WTC11 (cell line): Measurements from ENCODE around the gene SELENOV. TPM values are rescaled to one million over a fixed set of nuclear protein-coding genes. Genes with fewer than 3 reads are reported as not detected.

Experiments
- ATAC-seq: fragments of 200-7000 bp; cut with Tn5 transposase; 2 replicates; pipeline ENCODE4 v1.10.0; 2021; ENCODE audit warnings: mild to moderate bottlenecking, moderate library complexity
- CTCF ChIA-PET: fragments of 300-600 bp; sonication (Branson Sonifier 250); formaldehyde crosslinking; loops from one replicate; lab custom pipeline; 2021; ENCODE audit warnings: antibody characterized with exemption; lab: Charles Lee
- POLR2A ChIA-PET: fragments of 350-600 bp; sonication (Branson Sonifier 250); formaldehyde crosslinking; loops from one replicate; lab custom pipeline; 2021; ENCODE audit warnings: antibody characterized with exemption; lab: Charles Lee
- DNase-seq: peaks from one replicate; pipeline ENCODE4 v3.0.0; 2021; ENCODE audit warnings: low spot score
- H3K27ac Mint-ChIP-seq: 2 replicates; pipeline ENCODE4 v1.8.0; 2021; ENCODE audit warnings: mixed read lengths
- H3K27me3 Mint-ChIP-seq: 2 replicates; pipeline ENCODE4 v1.8.0; 2021; ENCODE audit warnings: low read depth, mild to moderate bottlenecking, moderate library complexity, mixed read lengths
- H3K36me3 Mint-ChIP-seq: 2 replicates; pipeline ENCODE4 v1.8.0; 2021; ENCODE audit warnings: mixed read lengths
- H3K4me1 Mint-ChIP-seq: 2 replicates; pipeline ENCODE4 v1.8.0; 2022; ENCODE audit warnings: mixed read lengths
- H3K4me3 Mint-ChIP-seq: 2 replicates; pipeline ENCODE4 v1.8.0; 2021; ENCODE audit warnings: mild to moderate bottlenecking, moderate library complexity, mixed read lengths
- H3K9me3 Mint-ChIP-seq: 2 replicates; pipeline ENCODE4 v1.8.0; 2021; ENCODE audit warnings: mixed read lengths
- AR ChIP-seq: fragments of 250-450 bp; sonication (Bioruptor Pico); IDR thresholded peaks from 2 replicates; pipeline ENCODE4 v1.9.0; 2021; ENCODE audit warnings: mild to moderate bottlenecking
- ATF1 ChIP-seq: sonication (generic); formaldehyde crosslinking; IDR thresholded peaks from 2 replicates; pipeline ENCODE4 v1.8.1; 2023; ENCODE audit warnings: mild to moderate bottlenecking, moderate library complexity, missing genetic modification reagents
- CDX4 ChIP-seq: fragments of 250-450 bp; sonication (Bioruptor Pico); IDR thresholded peaks from 2 replicates; pipeline ENCODE4 v1.9.0; 2021; ENCODE audit warnings: moderate library complexity, mild to moderate bottlenecking, inconsistent platforms, borderline replicate concordance
- CREM ChIP-seq: sonication (generic); formaldehyde crosslinking; IDR thresholded peaks from 2 replicates; pipeline ENCODE4 v1.8.1; 2022; ENCODE audit warnings: mild to moderate bottlenecking, missing genetic modification reagents, moderate library complexity
- ERG ChIP-seq: fragments of 250-450 bp; sonication (Bioruptor Pico); IDR thresholded peaks from 2 replicates; pipeline ENCODE4 v1.8.0; 2021; ENCODE audit warnings: mild to moderate bottlenecking
- GABPB1 ChIP-seq: sonication (generic); formaldehyde crosslinking; IDR thresholded peaks from 2 replicates; pipeline ENCODE4 v1.8.1; 2023; ENCODE audit warnings: mild to moderate bottlenecking, missing genetic modification reagents
- PREB ChIP-seq: sonication (generic); formaldehyde crosslinking; IDR thresholded peaks from 2 replicates; pipeline ENCODE4 v1.8.1; 2022; ENCODE audit warnings: mild to moderate bottlenecking, missing genetic modification reagents, moderate library complexity, borderline replicate concordance
- SMAD3 ChIP-seq: sonication (generic); formaldehyde crosslinking; IDR thresholded peaks from 2 replicates; pipeline ENCODE4 v1.8.0; 2022; ENCODE audit warnings: missing genetic modification reagents, mild to moderate bottlenecking, borderline replicate concordance
- SOX15 ChIP-seq: fragments of 250-450 bp; sonication (Bioruptor Pico); IDR thresholded peaks from 2 replicates; pipeline ENCODE4 v1.9.0; 2021; ENCODE audit warnings: mild to moderate bottlenecking
- SP1 ChIP-seq: sonication (generic); formaldehyde crosslinking; conservative IDR thresholded peaks from 2 replicates; pipeline ENCODE4 v1.8.1; 2022; ENCODE audit warnings: missing genetic modification reagents
- STAT6 ChIP-seq: sonication (generic); formaldehyde crosslinking; conservative IDR thresholded peaks from 2 replicates; pipeline ENCODE4 v1.8.1; 2023; ENCODE audit warnings: mild to moderate bottlenecking, low read depth, missing genetic modification reagents, moderate library complexity
- ZBTB43 ChIP-seq: sonication (generic); formaldehyde crosslinking; IDR thresholded peaks from 2 replicates; pipeline ENCODE4 v1.8.1; 2023; ENCODE audit warnings: mild to moderate bottlenecking, missing genetic modification reagents
- ZNF219 ChIP-seq: sonication (generic); formaldehyde crosslinking; IDR thresholded peaks from 2 replicates; pipeline ENCODE4 v1.8.0; 2023; ENCODE audit warnings: missing genetic modification reagents, mild to moderate bottlenecking, borderline replicate concordance
- ZNF263 ChIP-seq: sonication (generic); formaldehyde crosslinking; IDR thresholded peaks from 2 replicates; pipeline ENCODE4 v1.8.1; 2022; ENCODE audit warnings: low read depth, mild to moderate bottlenecking, moderate library complexity, missing genetic modification reagents
- ZNF416 ChIP-seq: fragments of 250-450 bp; sonication (Bioruptor Pico); IDR thresholded peaks from 2 replicates; pipeline ENCODE4 v1.9.0; 2021; ENCODE audit warnings: mild to moderate bottlenecking, inconsistent platforms
- ZNF423 ChIP-seq: fragments of 250-450 bp; sonication (Bioruptor Pico); IDR thresholded peaks from 2 replicates; pipeline ENCODE4 v2.1.2; 2022; ENCODE audit warnings: mild to moderate bottlenecking, moderate library complexity
- ZNF671 ChIP-seq: fragments of 250-450 bp; sonication (Bioruptor Pico); IDR thresholded peaks from 2 replicates; pipeline ENCODE4 v1.8.0; 2021; ENCODE audit warnings: mild to moderate bottlenecking
- total RNA-seq: library from RNA; stranded (reverse); gene quantifications from 3 replicates; pipeline ENCODE4 v1.2.3, GENCODE V29; 2021

SELENOV gene
- total RNA-seq, 1 experiment from 2014 or later: 12.6 TPM

GRCh38 chr19:39473443-39473960 lies 41.4 kb upstream of the SELENOV start:
- Mint-ChIP-seq H3K4me1 (peaks cover 3% of the 10 kb centered on the region; the same call in 1 of the 2 replicates), H3K27me3 (no peaks in the 10 kb centered on the region), H3K4me3 (no peak overlapping the region), H3K27ac (no peak overlapping the region), H3K36me3 (peaks cover 53% of the 10 kb centered on the region), H3K9me3 (no peaks in the 10 kb centered on the region)
- ChIA-PET POLR2A (interaction anchor here (0.8 to 1.6 kb wide), 3 partner anchors 25 to 59 kb away, joined by 3 to 5 read pairs (median 3); partner anchors contain the start of genes DLL3 and EID2B), CTCF (interaction anchor here (0.5 to 3.9 kb wide), 38 partner anchors 10 to 1715 kb away, joined by 3 to 66 read pairs (median 6); partner anchors contain the start of genes DLL3, EID2, EID2B and MED29)
- ATAC-seq: no peak
- TF ChIP-seq ATF1 (no peak), ERG (CRISPR knock-in tag) (no peak), PREB (CRISPR knock-in tag) (no peak), ZNF263 (no peak), AR (no peak), ZNF416 (CRISPR knock-in tag) (no peak), SP1 (CRISPR knock-in tag) (no peak), SOX15 (CRISPR knock-in tag) (no peak), STAT6 (CRISPR knock-in tag) (no peak), ZNF671 (CRISPR knock-in tag) (no peak), ZNF219 (CRISPR knock-in tag) (no peak), CDX4 (CRISPR knock-in tag) (no peak), GABPB1 (CRISPR knock-in tag) (no peak), ZNF423 (CRISPR knock-in tag) (no peak), CREM (CRISPR knock-in tag) (no peak), ZBTB43 (CRISPR knock-in tag) (no peak), SMAD3 (CRISPR knock-in tag) (no peak)
- no peak for DNase-seq
